GM11168 (cell line): ENCODE results near the gene MGAT5B.
"Not testable (repeated sequence)": the region's sequence is repeated elsewhere in the genome, so short reads cannot be mapped to it uniquely, and the experiment has no call there.

Source experiments
- in situ Hi-C: fragments of 300-500 bp; cut with MboI; formaldehyde crosslinking; loops from one replicate; pipeline ENCODE4 v1.12.0; 2022; ENCODE audit warnings: low sequenced_read_pairs; ENCODE audit not compliant: unreplicated experiment

The MGAT5B gene

DNA sequence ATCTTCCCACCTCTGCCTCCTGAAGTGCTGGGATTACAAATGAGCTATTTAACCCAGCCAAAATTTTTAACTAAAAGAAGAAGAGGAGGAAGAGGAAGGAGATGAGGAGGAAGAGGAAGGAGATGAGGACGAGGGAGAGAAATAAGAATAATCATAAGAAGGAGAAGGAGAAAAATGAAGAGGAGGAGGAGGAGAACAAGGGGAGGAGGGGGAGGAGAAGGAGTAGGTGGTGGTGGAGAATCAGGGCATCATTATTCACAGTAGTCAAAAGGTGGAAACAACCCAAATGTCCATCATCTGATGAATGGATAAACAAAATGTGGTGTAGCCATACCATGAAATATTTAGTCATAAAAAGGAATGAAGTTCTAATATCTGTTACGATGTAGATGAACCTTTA, 21.2 kb upstream of the MGAT5B start:
- in situ Hi-C loops, result no loop called here

- in situ Hi-C loops, result no loop called here
Measured at GRCh38 chr17:76848670-76849069, 19.5 kb upstream of the MGAT5B start.

GRCh38 chr17:76849160-76849559, 19.0 kb upstream of the MGAT5B start:
- in situ Hi-C loops, result not testable (repeated sequence)

- in situ Hi-C loops, result loop anchor here (25.0 kb wide), 1 partner anchor 409 kb away; no protein-coding TSS in a partner anchor
Measured at GRCh38 chr17:76852843-76853242, 15.4 kb upstream of the MGAT5B start.

DNA sequence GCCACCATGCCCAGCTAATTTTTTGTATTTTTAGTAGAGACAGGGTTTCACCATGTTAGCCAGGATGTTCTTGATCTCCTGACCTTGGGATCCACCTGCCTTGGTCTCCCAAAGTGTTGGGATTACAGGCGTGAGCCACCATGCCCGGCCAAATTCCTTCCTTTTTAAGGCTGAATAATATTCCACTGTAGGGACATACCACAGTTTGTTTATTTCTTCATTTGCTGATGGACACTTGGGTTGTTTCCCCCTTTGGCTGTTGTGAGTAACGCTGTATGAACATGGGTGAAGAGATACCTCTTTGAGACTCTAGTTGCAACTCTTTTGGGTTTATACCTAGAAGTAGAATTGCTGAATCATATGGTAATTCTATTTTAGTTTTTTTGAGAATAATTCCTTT, 13.1 kb upstream of the MGAT5B start:
- in situ Hi-C loops, result loop anchor here (25.0 kb wide), 1 partner anchor 407 kb away; no protein-coding TSS in a partner anchor

DNA sequence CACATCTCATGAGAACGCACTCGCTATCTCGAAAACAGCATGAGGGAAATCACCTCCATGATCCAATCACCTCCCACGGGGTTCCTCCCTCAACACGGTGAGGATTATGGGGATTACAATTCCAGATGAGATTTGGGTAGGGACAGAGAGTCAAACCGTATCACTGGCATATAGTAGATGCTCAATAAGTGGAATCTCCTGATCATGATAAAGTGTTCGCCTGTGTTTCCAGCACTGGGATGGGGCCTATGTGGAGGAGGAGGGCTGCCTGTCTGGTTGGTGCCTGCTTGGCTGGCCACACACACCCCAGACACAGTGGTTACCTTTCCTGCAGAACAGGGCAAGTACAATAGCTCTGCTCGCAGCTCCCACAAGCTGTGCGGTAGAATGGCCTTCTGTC, 6.1 kb upstream of the MGAT5B start:
- in situ Hi-C loops, result loop anchor here (25.0 kb wide), 1 partner anchor 400 kb away; no protein-coding TSS in a partner anchor

- in situ Hi-C loops, result loop anchor here (25.0 kb wide), 1 partner anchor 400 kb away; no protein-coding TSS in a partner anchor
Measured at GRCh38 chr17:76862494-76862893, 5.7 kb upstream of the MGAT5B start.

GRCh38 chr17:76864024-76864423, 4.2 kb upstream of the MGAT5B start:
- in situ Hi-C loops, result loop anchor here (25.0 kb wide), 1 partner anchor 398 kb away; no protein-coding TSS in a partner anchor

- in situ Hi-C loops, result loop anchor here (5.0 to 25.0 kb wide), 2 partner anchors 187 to 397 kb away; no protein-coding TSS in a partner anchor
Measured at GRCh38 chr17:76865174-76865573, 3.0 kb upstream of the MGAT5B start.

DNA sequence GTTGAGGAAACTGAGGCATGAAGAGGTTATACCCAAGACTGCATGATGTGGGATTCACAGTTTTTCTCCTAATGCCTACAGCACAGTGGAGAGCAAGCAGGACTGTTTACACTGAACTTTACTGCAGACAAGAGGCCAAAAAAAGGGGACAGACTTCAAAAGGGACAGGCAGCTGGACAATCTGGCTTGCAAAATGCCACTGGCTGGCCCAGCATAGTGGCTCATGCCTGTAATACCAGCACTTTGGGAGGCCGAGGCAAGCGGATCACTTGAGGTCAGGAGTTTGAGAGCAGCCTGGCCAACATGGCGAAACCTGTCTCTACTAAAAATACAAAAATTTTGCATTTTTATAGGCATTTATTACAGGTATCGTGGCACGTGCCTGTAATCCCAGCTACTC, 2.0 kb upstream of the MGAT5B start:
- in situ Hi-C loops, result loop anchor here (5.0 to 25.0 kb wide), 2 partner anchors 186 to 396 kb away; no protein-coding TSS in a partner anchor

DNA sequence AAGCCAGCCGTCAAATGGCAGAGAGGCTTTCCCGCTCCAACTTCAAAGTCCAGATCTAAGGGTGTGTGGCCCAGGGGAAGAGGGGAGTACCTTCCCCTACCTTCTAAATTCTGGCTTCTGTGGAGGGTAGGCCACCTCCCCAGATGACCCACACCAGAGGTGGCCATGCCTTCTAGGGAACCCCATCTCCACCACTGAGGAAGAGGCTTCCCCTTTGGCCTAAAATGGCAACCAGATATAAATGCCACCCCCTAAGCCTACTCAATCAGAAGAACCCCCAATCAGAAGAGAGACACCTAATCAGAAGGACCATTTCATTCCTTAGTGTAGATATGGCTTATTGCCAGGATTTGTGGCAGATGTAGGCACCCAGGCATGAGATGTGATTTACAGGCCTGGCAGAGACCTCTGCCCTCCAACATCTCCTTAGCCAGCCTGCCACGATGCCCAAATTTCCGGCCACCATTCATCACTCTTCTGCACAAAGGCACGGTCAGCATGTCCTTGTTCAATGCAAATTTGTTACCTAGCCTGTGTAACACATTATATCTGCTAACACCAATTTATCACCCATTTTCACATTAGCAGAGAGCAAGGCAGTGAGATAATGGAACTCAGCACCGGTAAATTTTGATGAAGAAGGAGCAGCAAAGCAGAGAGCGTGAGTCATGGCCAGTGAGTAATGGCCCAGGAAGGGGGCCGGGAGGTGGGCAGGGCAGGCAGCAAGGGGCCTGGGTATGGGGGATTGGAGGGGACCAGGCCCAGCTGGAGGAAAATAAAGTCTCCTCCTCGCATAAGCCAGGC, 1.2 kb upstream of the MGAT5B start:
- in situ Hi-C loops, result loop anchor here (5.0 to 25.0 kb wide), 2 partner anchors 185 to 395 kb away; no protein-coding TSS in a partner anchor

DNA sequence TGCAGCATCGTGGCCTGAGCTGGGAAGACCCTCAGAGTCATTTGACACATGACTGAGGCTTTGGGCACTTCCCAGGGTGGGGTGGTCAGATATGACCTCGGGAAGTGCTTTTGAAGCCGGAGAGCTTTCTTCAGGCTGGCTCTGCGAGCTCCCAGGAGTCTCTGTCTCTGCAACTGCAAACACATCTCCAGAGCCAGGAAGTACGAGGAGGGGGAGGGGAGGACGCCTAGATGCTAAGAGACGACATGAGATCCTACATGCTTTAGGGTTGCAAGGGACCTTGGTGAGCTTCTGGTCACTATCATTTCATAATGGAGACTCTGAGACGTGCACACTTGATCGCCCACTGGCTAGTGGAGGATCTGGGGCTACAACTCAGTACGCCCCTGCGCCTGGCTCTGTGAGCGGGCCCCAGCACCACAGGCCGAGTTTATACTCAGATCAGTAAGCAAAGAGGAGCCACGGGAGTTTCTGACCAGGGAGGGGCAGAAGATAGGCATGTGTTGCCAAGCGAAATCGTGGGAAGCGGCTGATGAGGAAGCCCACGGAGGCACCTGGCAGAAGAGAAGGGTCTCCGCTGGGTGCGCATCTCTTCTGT, 527 bp upstream of the MGAT5B start:
- in situ Hi-C loops, result loop anchor here (5.0 to 25.0 kb wide), 2 partner anchors 185 to 395 kb away; no protein-coding TSS in a partner anchor

DNA sequence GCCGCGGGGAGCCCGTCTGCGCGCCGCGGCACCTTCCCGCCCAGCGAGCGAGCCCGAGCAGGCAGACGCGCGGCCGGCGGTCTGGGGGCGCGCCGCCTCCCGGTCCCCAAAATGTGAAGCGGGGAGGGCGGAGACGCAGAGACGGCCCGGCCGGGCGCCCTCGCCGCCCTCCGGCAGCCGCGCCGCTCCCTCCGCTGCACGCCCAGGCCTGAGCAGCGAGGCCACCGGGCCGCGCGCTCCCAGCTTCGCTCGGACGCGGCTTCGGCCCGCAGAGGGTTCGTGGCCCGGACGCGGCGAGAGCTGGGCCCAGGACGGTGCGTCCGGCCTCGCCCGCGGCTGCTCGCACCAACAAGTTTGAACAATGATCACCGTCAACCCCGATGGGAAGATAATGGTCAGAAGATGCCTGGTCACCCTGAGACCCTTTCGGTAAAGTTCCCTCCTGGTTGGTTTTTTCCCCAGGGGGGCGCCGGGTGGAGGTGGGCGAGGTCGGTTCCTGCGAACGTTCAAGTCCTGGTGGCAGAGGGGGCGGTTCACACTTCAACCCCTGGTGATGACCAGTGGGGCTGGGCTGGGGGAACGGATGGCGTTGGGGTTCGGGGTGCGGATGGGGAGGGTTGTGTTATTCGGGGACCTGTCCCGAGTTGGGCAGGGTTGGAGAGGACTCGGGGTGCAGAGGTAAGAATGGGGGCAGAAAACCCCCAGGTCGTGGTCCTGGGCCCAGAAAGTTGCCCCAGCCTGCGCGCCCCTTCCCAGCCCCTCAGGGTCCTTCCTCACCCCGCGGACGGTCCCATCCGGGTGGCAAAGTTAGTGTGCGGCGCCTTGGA, 678 bp downstream of the MGAT5B start:
- in situ Hi-C loops, result loop anchor here (5.0 to 25.0 kb wide), 2 partner anchors 183 to 393 kb away; no protein-coding TSS in a partner anchor

DNA sequence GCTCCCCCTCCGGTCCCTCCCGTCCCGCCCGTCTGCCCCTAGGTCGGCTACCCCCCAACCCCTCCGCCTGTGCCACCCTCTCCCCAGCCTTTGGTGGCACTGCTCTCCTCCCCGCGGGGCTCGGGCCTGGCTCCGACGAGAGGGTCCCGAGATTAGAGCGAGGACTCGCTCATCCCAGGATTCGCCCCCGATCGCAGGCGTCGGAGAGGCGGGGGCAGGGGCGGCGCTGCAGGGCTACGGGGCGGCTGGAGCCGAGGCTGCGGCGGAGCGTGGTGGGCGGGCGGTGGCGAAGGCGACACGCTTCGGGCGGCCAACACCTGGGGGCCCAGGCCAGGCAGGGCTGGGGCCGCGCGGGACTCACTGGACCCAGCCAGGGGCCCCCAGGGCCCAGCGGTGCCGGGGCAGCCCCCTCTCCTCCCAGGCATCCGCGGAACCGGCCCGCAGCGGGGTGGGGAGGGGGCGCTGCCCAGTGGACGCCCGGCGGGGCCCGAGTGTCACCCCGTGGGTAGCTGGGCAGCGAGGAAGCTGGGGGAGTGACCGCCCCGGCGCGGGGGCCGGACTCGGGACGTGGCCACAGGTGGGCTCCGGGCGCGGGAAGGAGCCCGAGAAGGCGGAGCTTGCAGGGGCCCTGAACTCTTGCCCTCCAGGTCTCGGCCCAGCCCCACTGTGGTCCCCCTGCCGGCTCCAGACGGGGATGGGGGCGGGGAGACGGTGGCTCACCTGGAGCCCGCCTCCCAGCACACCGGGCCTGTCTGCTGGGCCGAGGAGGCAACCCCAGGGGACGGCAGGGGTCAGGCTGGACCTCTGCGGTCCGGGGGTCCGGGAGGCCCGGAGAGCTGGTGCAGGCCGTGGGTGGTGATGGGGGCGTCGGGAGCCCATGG, 1.5 kb downstream of the MGAT5B start:
- in situ Hi-C loops, result loop anchor here (5.0 to 25.0 kb wide), 3 partner anchors 85 to 393 kb away; no protein-coding TSS in a partner anchor

DNA sequence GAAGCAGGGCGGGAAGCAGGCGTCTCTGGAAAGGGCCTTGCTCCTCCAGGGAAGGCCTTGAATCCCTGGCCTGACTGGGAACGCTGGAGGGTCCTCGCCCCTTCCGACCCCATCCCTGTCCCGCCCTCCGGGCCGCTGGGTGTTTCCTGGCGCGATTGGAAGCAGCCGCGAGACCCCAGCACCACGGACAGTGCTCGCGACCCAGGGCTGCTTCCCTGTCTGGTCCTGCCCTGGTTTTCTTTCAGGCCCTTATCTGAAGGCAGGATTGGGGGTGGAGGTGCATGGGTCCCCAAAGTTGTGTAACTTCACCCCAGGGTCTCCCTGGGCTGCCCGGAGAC, 2.1 kb downstream of the MGAT5B start:
- in situ Hi-C loops, result loop anchor here (10.0 to 25.0 kb wide), 2 partner anchors 84 to 392 kb away; no protein-coding TSS in a partner anchor

DNA sequence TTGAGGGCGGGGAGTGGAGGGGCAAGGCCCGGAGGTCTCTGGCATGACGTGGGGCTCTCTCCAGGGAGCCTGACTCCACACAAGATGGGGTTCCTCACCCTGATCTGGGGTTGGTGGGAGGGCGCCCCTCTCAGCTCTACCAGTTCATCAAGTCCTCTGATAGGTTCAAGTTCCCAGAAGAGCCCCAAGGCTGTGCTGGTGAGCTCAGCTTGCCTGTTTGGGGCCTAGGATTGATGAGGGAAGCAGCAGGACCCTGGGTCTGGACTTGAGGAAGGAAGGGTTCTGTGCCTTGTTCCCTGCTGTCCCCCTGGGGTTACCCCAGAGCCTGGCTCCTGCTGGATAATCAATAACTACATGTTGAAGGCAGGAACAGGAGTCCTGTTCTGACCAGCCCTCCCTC, 3.5 kb downstream of the MGAT5B start:
- in situ Hi-C loops, result loop anchor here (10.0 to 25.0 kb wide), 2 partner anchors 83 to 391 kb away; no protein-coding TSS in a partner anchor

GRCh38 chr17:76872221-76872873, 4.1 kb downstream of the MGAT5B start:
- in situ Hi-C loops, result loop anchor here (10.0 to 25.0 kb wide), 2 partner anchors 82 to 390 kb away; no protein-coding TSS in a partner anchor

DNA sequence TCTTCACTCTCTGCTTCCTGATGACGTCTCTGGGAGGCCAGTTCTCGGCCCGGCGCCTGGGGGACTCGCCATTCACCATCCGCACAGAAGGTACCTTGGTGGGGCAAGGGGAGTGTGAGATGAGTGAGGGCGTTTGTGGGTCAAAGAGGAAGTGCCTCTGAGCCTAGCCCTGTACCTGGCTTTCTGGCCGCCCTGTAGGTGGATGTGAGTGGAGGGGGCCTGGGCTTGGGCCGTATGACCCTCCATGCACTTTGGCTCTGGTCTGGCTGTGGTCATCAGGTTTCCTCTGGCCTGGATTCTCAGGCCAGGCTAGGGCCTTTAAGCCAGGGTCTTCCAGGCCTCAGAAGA, 4.6 kb downstream of the MGAT5B start:
- in situ Hi-C loops, result loop anchor here (10.0 to 25.0 kb wide), 2 partner anchors 82 to 389 kb away; no protein-coding TSS in a partner anchor
